LNCAP (cell line): ENCODE measurements around the gene SLC13A2.

ENCODE experiments used
- CTCF ChIP-seq: fragments of 450-650 bp; IDR thresholded peaks from 2 replicates; pipeline ENCODE4 v1.5.1; 2017; ENCODE audit warnings: mild to moderate bottlenecking

SLC13A2 gene

GRCh38 chr17:28545787-28546415 is 72.5 kb downstream of the SLC13A2 start:
- no peak for TF ChIP-seq CTCF

- no peak for TF ChIP-seq CTCF
These were observed 73.7 kb downstream of the SLC13A2 start for GRCh38 chr17:28547096-28547622.
